Body of pancreas (tissue), 4 donors: ENCODE measurements around the gene BPIFB4. TPM values are rescaled to one million over a fixed set of nuclear protein-coding genes. Genes with fewer than 3 reads are reported as not detected.

Experiments used
- ATAC-seq: fragments of 150-250 bp; one replicate; pipeline ENCODE4 v1.9.1; 2016
- DNase-seq, 4 donors: peaks; one replicate each; pipeline ENCODE4 v3.0.0-alpha.2; 2019
- H3K27ac ChIP-seq, 4 donors: fragments of 200-600 bp; sonication (generic); 1 replicate in 3 of 4; 2 replicates in 1 of 4; pipeline versions ENCODE4 v1.5.1 to v1.6.1; 2016 to 2019; ENCODE audit warnings: mild to moderate bottlenecking in 1 of 4, mixed read lengths in 1 of 4, moderate library complexity in 1 of 4
- H3K27me3 ChIP-seq, 2 donors: fragments of 200-600 bp; sonication (generic); one replicate each; pipeline ENCODE4 v1.6.0; 2016; ENCODE audit warnings: mild to moderate bottlenecking in 1 of 2
- H3K36me3 ChIP-seq, 2 donors: fragments of 200-600 bp; sonication (generic); replicated peaks in 1 of 2; 2 replicates each; pipeline ENCODE4 v1.5.1; 2016; ENCODE audit warnings: low read depth in 2 of 2; ENCODE audit not compliant: insufficient read depth in 1 of 2
- H3K4me1 ChIP-seq: fragments of 200-600 bp; sonication (generic); one replicate; pipeline ENCODE4 v1.6.0; 2016
- H3K4me3 ChIP-seq, 2 donors: fragments of 200-600 bp; sonication (generic); 1 replicate in 1 of 2; 2 replicates in 1 of 2; pipeline ENCODE4 v1.5.1; 2016 to 2019
- H3K9me3 ChIP-seq, 3 donors: fragments of 200-600 bp; sonication (generic); 1 replicate in 2 of 3; 2 replicates in 1 of 3; pipeline ENCODE4 v1.5.1; 2016
- POLR2A ChIP-seq, 3 donors: fragments of 450-650 bp; IDR thresholded peaks; one replicate each; pipeline ENCODE4 v1.6.1; 2016; ENCODE audit warnings: antibody characterized with exemption in 3 of 3, mild to moderate bottlenecking in 2 of 3
- WGBS, 2 donors: methylation state at CpG; one replicate each; pipeline ENCODE4 v1.1.5; 2017; 5-methylcytosine and 5-hydroxymethylcytosine counted together
- intact Hi-C: fragments of 100-400 bp; cut with DNase I; formaldehyde crosslinking; loops from one replicate; pipeline ENCODE4 v1.15.1; 2023
- total RNA-seq, 2 donors: library from RNA; depleted of rRNA; stranded (reverse); fragments of >200 nt; gene quantifications; one replicate each; pipeline ENCODE4 v1.1.0, GENCODE V29; 2016
- TF ChIP-seq, protein P1 (sequence below), 7 experiments: fragments of 450-650 bp in 4 of 7; fragments of 200-600 bp in 3 of 7; sonication (generic) in 3 of 7; IDR thresholded peaks; one replicate each; pipeline ENCODE4 v1.5.1; 2016 to 2019; ENCODE audit warnings: antibody characterized with exemption in 7 of 7

Gene BPIFB4
- total RNA-seq, 2 donors from 2014 or later, result not detected

GRCh38 chr20:33132513-33133372 is 53.3 kb downstream of the BPIFB4 start:
- DNase-seq, result no peak
- 61 to 68% methylated on average over 11 to 13 of the region's 14 CpGs for WGBS, 2 donors
- intact Hi-C loops, result no loop called here

GRCh38 chr20:33133373-33133941 is 54.0 kb downstream of the BPIFB4 start:
- TF ChIP-seq POLR2A (IDR thresholded peaks at IDR 0.05), result no peak
- TF ChIP-seq, protein P1, sequence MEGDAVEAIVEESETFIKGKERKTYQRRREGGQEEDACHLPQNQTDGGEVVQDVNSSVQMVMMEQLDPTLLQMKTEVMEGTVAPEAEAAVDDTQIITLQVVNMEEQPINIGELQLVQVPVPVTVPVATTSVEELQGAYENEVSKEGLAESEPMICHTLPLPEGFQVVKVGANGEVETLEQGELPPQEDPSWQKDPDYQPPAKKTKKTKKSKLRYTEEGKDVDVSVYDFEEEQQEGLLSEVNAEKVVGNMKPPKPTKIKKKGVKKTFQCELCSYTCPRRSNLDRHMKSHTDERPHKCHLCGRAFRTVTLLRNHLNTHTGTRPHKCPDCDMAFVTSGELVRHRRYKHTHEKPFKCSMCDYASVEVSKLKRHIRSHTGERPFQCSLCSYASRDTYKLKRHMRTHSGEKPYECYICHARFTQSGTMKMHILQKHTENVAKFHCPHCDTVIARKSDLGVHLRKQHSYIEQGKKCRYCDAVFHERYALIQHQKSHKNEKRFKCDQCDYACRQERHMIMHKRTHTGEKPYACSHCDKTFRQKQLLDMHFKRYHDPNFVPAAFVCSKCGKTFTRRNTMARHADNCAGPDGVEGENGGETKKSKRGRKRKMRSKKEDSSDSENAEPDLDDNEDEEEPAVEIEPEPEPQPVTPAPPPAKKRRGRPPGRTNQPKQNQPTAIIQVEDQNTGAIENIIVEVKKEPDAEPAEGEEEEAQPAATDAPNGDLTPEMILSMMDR (IDR thresholded peaks at IDR 0.05), result no peak
- intact Hi-C loops, result no loop called here
- ATAC-seq (no peak), DNase-seq (no peak)
- Histone ChIP-seq H3K9me3 (no peaks in the 10 kb centered on the region), H3K4me3 (no peak overlapping the region), H3K36me3 (no peaks in the 10 kb centered on the region), H3K4me1 (peaks cover 10% of the 10 kb centered on the region), H3K27me3 (no peaks in the 10 kb centered on the region), H3K27ac (no peak overlapping the region)
- 82 to 85% methylated on average over 10 to 11 of the region's 11 CpGs for WGBS, 2 donors

More at GRCh38 chr20:33132513-33133372, 53.3 kb downstream of the BPIFB4 start:
- Histone ChIP-seq H3K9me3 (no peaks in the 10 kb centered on the region), H3K27ac (no peak overlapping the region), H3K4me3 (no peak overlapping the region), H3K36me3 (no peaks in the 10 kb centered on the region), H3K4me1 (peaks cover 16% of the 10 kb centered on the region), H3K27me3 (no peaks in the 10 kb centered on the region)
- ATAC-seq, result no peak
- TF ChIP-seq, protein P1 (IDR thresholded peaks at IDR 0.05), result no peak
- TF ChIP-seq POLR2A (IDR thresholded peaks at IDR 0.05), result no peak

DNA sequence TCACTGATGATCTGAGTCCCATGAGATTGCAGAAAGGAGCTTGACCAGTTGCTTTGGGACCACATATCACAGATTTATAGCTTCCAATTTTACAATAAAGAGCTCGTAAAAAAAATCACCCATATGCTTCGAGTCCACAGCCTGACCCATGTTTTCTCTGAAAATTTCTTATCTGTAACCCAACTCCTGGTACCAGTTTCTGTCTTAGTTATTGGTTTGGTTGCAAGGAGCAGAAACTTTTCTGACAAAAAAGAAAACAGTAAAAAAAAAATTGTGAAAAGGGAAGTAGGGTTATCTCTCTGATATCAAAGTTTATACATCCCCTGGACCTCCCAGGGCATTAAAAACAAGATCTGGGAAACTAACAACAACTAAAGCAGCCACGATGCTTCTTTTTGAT is 57.8 kb downstream of the BPIFB4 start:
- 68 to 77% methylated on average over 3 of the region's 3 CpGs for WGBS, 2 donors
- H3K27ac ChIP-seq, result no peak overlapping the region
- TF ChIP-seq, protein P1 (IDR thresholded peaks at IDR 0.05), result no peak
- no peak for TF ChIP-seq POLR2A (IDR thresholded peaks at IDR 0.05)
- intact Hi-C loops, result no loop called here
- no peak for ATAC-seq
- no peak overlapping the region for H3K4me3 ChIP-seq
- H3K27me3 ChIP-seq, result no peaks in the 10 kb centered on the region
- no peaks in the 10 kb centered on the region for H3K36me3 ChIP-seq
- no peaks in the 10 kb centered on the region for H3K9me3 ChIP-seq
- H3K4me1 ChIP-seq, result no peaks in the 10 kb centered on the region
- no peak for DNase-seq

- intact Hi-C loops, result no loop called here
- no peaks in the 10 kb centered on the region for H3K27me3 ChIP-seq
- H3K36me3 ChIP-seq, result no peaks in the 10 kb centered on the region
- no peaks in the 10 kb centered on the region for H3K9me3 ChIP-seq
- no peak overlapping the region for H3K27ac ChIP-seq
- TF ChIP-seq, protein P1 (IDR thresholded peaks at IDR 0.05), result no peak
- TF ChIP-seq POLR2A (IDR thresholded peaks at IDR 0.05), result no peak
- ATAC-seq, result no peak
- no peaks in the 10 kb centered on the region for H3K4me1 ChIP-seq
- no peak for DNase-seq
- H3K4me3 ChIP-seq, result no peak overlapping the region
Measured at GRCh38 chr20:33139467-33139866, 60.0 kb downstream of the BPIFB4 start.
